H9 (cell line): ENCODE results near the gene RASL10B. TPM values are rescaled to one million over a fixed set of nuclear protein-coding genes. Genes with fewer than 3 reads are reported as not detected.
"Not testable (repeated sequence)": the region's sequence is repeated elsewhere in the genome, so short reads cannot be mapped to it uniquely, and the experiment has no call there.

Source experiments
- DNase-seq: peaks from one replicate; pipeline ENCODE4 v3.0.0-alpha.2; 2017
- H2AFZ ChIP-seq: one replicate; pipeline ENCODE4 v1.6.1; 2013; ENCODE audit warnings: mild to moderate bottlenecking, low read length, control low read depth, moderate library complexity
- H2AK5ac ChIP-seq: 2 replicates; pipeline ENCODE4 v1.6.1; 2013; ENCODE audit warnings: low read length, control low read depth, mixed read lengths; ENCODE audit not compliant: insufficient read length
- H2BK120ac ChIP-seq: one replicate; pipeline ENCODE4 v1.6.1; 2013; ENCODE audit warnings: low read depth, mild to moderate bottlenecking, low read length, control low read depth, inconsistent platforms; ENCODE audit not compliant: poor library complexity, severe bottlenecking
- H2BK12ac ChIP-seq: 2 replicates; pipeline ENCODE4 v1.6.1; 2013; ENCODE audit warnings: low read length, control low read depth, mixed read lengths, low read depth; ENCODE audit not compliant: insufficient read length
- H2BK15ac ChIP-seq: 2 replicates; pipeline ENCODE4 v1.6.1; 2013; ENCODE audit warnings: low read depth, low read length, control low read depth
- H2BK20ac ChIP-seq: one replicate; pipeline ENCODE4 v1.6.1; 2013; ENCODE audit warnings: low read depth, mild to moderate bottlenecking, low read length, control low read depth, inconsistent platforms; ENCODE audit not compliant: poor library complexity, severe bottlenecking
- H2BK5ac ChIP-seq: 2 replicates; pipeline ENCODE4 v1.6.1; 2013; ENCODE audit warnings: low read length, control low read depth, mixed read lengths; ENCODE audit not compliant: insufficient read length
- H3K14ac ChIP-seq: 2 replicates; pipeline ENCODE4 v1.6.1; 2013; ENCODE audit warnings: low read length, control low read depth; ENCODE audit not compliant: insufficient read depth
- H3K18ac ChIP-seq: 2 replicates; pipeline ENCODE4 v1.6.1; 2013; ENCODE audit warnings: low read depth, mild to moderate bottlenecking, mixed read lengths, low read length, control low read depth; ENCODE audit not compliant: insufficient read length
- H3K23ac ChIP-seq: 2 replicates; pipeline ENCODE4 v1.6.1; 2013; ENCODE audit warnings: low read length, control low read depth, mixed read lengths, low read depth; ENCODE audit not compliant: insufficient read length
- H3K23me2 ChIP-seq: 2 replicates; pipeline ENCODE4 v1.6.1; 2013; ENCODE audit warnings: low read depth, mild to moderate bottlenecking, mixed read lengths, low read length, control low read depth; ENCODE audit not compliant: insufficient read length, poor library complexity, severe bottlenecking
- H3K27ac ChIP-seq: 2 replicates; pipeline ENCODE4 v1.5.1; 2013; ENCODE audit warnings: low read length, control low read depth, mixed read lengths, low read depth; ENCODE audit not compliant: insufficient read length
- H3K27me3 ChIP-seq: 2 replicates; pipeline ENCODE4 v1.6.1; 2013; ENCODE audit warnings: low read length, control low read depth, inconsistent platforms; ENCODE audit not compliant: insufficient read depth
- H3K4ac ChIP-seq: 2 replicates; pipeline ENCODE4 v1.6.1; 2013; ENCODE audit warnings: low read depth, mild to moderate bottlenecking, control low read depth, inconsistent platforms, low read length, moderate library complexity
- H3K4me1 ChIP-seq: 2 replicates; pipeline ENCODE4 v1.6.1; 2013; ENCODE audit warnings: low read length, control low read depth, inconsistent platforms; ENCODE audit not compliant: insufficient read depth
- H3K4me2 ChIP-seq: 2 replicates; pipeline ENCODE4 v1.6.1; 2013; ENCODE audit warnings: low read length, control low read depth, mixed read lengths; ENCODE audit not compliant: insufficient read length, insufficient read depth
- H3K56ac ChIP-seq: 2 replicates; pipeline ENCODE4 v1.6.1; 2013; ENCODE audit warnings: low read depth, mild to moderate bottlenecking, mixed read lengths, low read length, control low read depth; ENCODE audit not compliant: insufficient read length
- H3K79me1 ChIP-seq: 2 replicates; pipeline ENCODE4 v1.6.1; 2013; ENCODE audit warnings: low read depth, mild to moderate bottlenecking, moderate library complexity, low read length, control low read depth, inconsistent platforms; ENCODE audit not compliant: insufficient read depth, poor library complexity, severe bottlenecking
- H3K79me2 ChIP-seq: 2 replicates; pipeline ENCODE4 v1.6.1; 2013; ENCODE audit warnings: low read length, control low read depth, inconsistent platforms; ENCODE audit not compliant: insufficient read depth
- H3K9ac ChIP-seq: 2 replicates; pipeline ENCODE4 v1.6.1; 2013; ENCODE audit warnings: low read length, control low read depth, mixed read lengths; ENCODE audit not compliant: insufficient read length; ENCODE audit errors: extremely low read depth
- H3K9me3 ChIP-seq: one replicate; pipeline ENCODE4 v1.6.1; 2013; ENCODE audit warnings: low read depth, low read length, inconsistent platforms; ENCODE audit not compliant: control insufficient read depth
- H3T11ph ChIP-seq: one replicate; pipeline ENCODE4 v1.6.1; 2013; ENCODE audit warnings: mild to moderate bottlenecking, low read length, control low read depth, inconsistent platforms
- H4K20me1 ChIP-seq: one replicate; pipeline ENCODE4 v1.6.1; 2013; ENCODE audit not compliant: control insufficient read depth, insufficient read length, insufficient read depth
- H4K5ac ChIP-seq: 2 replicates; pipeline ENCODE4 v1.6.1; 2013; ENCODE audit warnings: low read depth, mild to moderate bottlenecking, mixed read lengths, low read length, control low read depth; ENCODE audit not compliant: insufficient read length
- H4K8ac ChIP-seq: replicated peaks from 2 replicates; pipeline ENCODE4 v1.6.1; 2013; ENCODE audit warnings: low read length, control low read depth, mixed read lengths, low read depth; ENCODE audit not compliant: insufficient read length
- H4K91ac ChIP-seq: 2 replicates; pipeline ENCODE4 v1.6.1; 2013; ENCODE audit warnings: low read depth, mild to moderate bottlenecking, moderate library complexity, mixed read lengths, low read length, control low read depth; ENCODE audit not compliant: insufficient read length
- H3K27ac Mint-ChIP-seq, 3 experiments: 2 replicates in 2 of 3; 3 replicates in 1 of 3; pipeline ENCODE4 v1.8.0; 2020 to 2021; ENCODE audit warnings: mixed read lengths in 3 of 3, mild to moderate bottlenecking in 1 of 3, moderate library complexity in 1 of 3
- H3K27me3 Mint-ChIP-seq: 2 replicates; pipeline ENCODE4 v1.8.0; 2021; ENCODE audit warnings: low read depth, mild to moderate bottlenecking, moderate library complexity, mixed read lengths
- H3K36me3 Mint-ChIP-seq, 3 experiments: 2 replicates in 2 of 3; 3 replicates in 1 of 3; pipeline ENCODE4 v1.8.0; 2020 to 2021; ENCODE audit warnings: low read depth in 3 of 3, mixed read lengths in 3 of 3; ENCODE audit not compliant: insufficient read depth in 1 of 3
- H3K4me1 Mint-ChIP-seq, 2 experiments: 2 replicates each; pipeline ENCODE4 v1.8.0; 2020; ENCODE audit warnings: mixed read lengths in 2 of 2
- H3K4me3 Mint-ChIP-seq, 2 experiments: 2 replicates in 1 of 2; 3 replicates in 1 of 2; pipeline ENCODE4 v1.8.0; 2020 to 2021; ENCODE audit warnings: mild to moderate bottlenecking in 2 of 2, mixed read lengths in 2 of 2, moderate library complexity in 1 of 2
- H3K9me3 Mint-ChIP-seq, 2 experiments: 2 replicates in 1 of 2; 3 replicates in 1 of 2; pipeline ENCODE4 v1.8.0; 2020; ENCODE audit warnings: mild to moderate bottlenecking in 2 of 2, mixed read lengths in 2 of 2, moderate library complexity in 1 of 2
- CTCF ChIP-seq: fragments of 200-600 bp; sonication (generic); conservative IDR thresholded peaks from 3 replicates; pipeline ENCODE4 v1.8.0; 2021; ENCODE audit warnings: antibody characterized with exemption, mild to moderate bottlenecking
- WGBS: extraction: QIAGEN DNeasy Blood & Tissue Kit; methylation state at CpG from one replicate; pipeline ENCODE4 v1.1.7; 2013; ENCODE audit warnings: missing lambda C conversion rate, low lambda C conversion rate, mixed read lengths; ENCODE audit not compliant: insufficient read length; ENCODE audit errors: extremely low coverage; 5-methylcytosine and 5-hydroxymethylcytosine counted together
- total RNA-seq: library from RNA; stranded (reverse); gene quantifications from 2 replicates; pipeline ENCODE4 v1.2.1, GENCODE V29; 2021

Gene RASL10B
- total RNA-seq, 1 experiment from 2014 or later: 15.9 TPM

- no peak for TF ChIP-seq CTCF
- no peak overlapping the region for H2BK20ac ChIP-seq
- H3K4me1 Mint-ChIP-seq: no peaks in the 10 kb centered on the region
Measured at GRCh38 chr17:35701491-35701890, 29.9 kb upstream of the RASL10B start.

DNA sequence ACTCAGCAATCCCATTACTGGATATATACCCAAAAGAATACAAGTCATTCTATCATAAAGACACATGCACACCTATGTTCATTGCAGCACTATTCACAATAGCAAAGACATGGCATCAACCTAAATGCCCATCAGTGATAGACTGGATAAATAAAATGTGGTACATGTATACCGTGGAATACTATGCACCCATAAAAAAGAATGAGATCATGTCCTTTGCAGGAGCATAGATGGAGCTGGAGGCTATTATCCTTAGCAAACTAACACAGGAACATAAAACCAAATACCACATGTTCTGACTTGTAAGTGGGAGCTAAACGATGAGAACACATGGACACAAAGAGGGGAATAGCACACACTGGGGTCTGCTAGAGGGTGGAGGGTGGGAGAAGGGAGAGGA is 28.1 kb upstream of the RASL10B start:
- not testable (repeated sequence) for H3K14ac ChIP-seq, H4K91ac ChIP-seq, DNase-seq, H3K4me3 Mint-ChIP-seq, H2BK120ac ChIP-seq, H3K4me1 Mint-ChIP-seq, H4K8ac ChIP-seq, H3K23ac ChIP-seq, H3K9me3 Mint-ChIP-seq, H3T11ph ChIP-seq, H3K4me1 ChIP-seq, H3K79me2 ChIP-seq, H3K79me1 ChIP-seq, H4K5ac ChIP-seq, H2AFZ ChIP-seq, H3K9ac ChIP-seq, H3K4me2 ChIP-seq, H4K20me1 ChIP-seq, H3K4ac ChIP-seq, H3K27me3 ChIP-seq, H2BK20ac ChIP-seq, H3K27ac ChIP-seq, H2AK5ac ChIP-seq, H3K56ac ChIP-seq, H3K27ac Mint-ChIP-seq, H2BK5ac ChIP-seq, H2BK15ac ChIP-seq, H3K27me3 Mint-ChIP-seq, H3K36me3 Mint-ChIP-seq, H2BK12ac ChIP-seq, H3K23me2 ChIP-seq, H3K9me3 ChIP-seq, H3K18ac ChIP-seq
- no CpG with 5 or more reads among the region's 2 CpGs for WGBS

More at GRCh38 chr17:35701491-35701890, 29.9 kb upstream of the RASL10B start:
- Histone ChIP-seq H3K14ac (no peak overlapping the region), H3K79me2 (no peaks in the 10 kb centered on the region), H3K4me1 (no peaks in the 10 kb centered on the region), H2BK15ac (no peak overlapping the region), H3T11ph (no peak overlapping the region), H3K4ac (no peak overlapping the region), H3K56ac (no peak overlapping the region), H3K18ac (no peak overlapping the region), H4K91ac (no peak overlapping the region), H2AK5ac (no peak overlapping the region), H3K27ac (no peak overlapping the region), H2BK120ac (no peak overlapping the region), H2BK12ac (no peak overlapping the region), H3K4me2 (no peak overlapping the region), H3K79me1 (no peaks in the 10 kb centered on the region), H4K5ac (no peak overlapping the region), H3K27me3 (no peaks in the 10 kb centered on the region), H3K9me3 (no peaks in the 10 kb centered on the region), H4K8ac (no peak overlapping the region), H4K20me1 (no peaks in the 10 kb centered on the region), H2AFZ (no peak overlapping the region), H3K23me2 (no peaks in the 10 kb centered on the region), H2BK5ac (no peak overlapping the region), H3K9ac (no peak overlapping the region), H3K23ac (no peak overlapping the region)
- H3K27me3 Mint-ChIP-seq: no peaks in the 10 kb centered on the region
- H3K4me3 Mint-ChIP-seq: no peak overlapping the region
- H3K9me3 Mint-ChIP-seq: no peaks in the 10 kb centered on the region; a peak in 1 of 5 replicates
- H3K27ac Mint-ChIP-seq: no peak overlapping the region
- no CpG with 5 or more reads among the region's 5 CpGs for WGBS
- DNase-seq: no peak
- H3K36me3 Mint-ChIP-seq: peaks cover 3 to 10% (median 5%) of the 10 kb centered on the region in 3 experiments; a peak in 6 of 7 replicates
